Left lung (tissue), 10 donors: Measurements from ENCODE around the gene COMMD4. TPM values are rescaled to one million over a fixed set of nuclear protein-coding genes. Genes with fewer than 3 reads are reported as not detected.
A peak's percentile ranks its signal among the peaks of the same experiment; 100 is the strongest.

Source experiments
- ATAC-seq: fragments of 200-7000 bp; cut with Tn5 transposase; one replicate; pipeline ENCODE4 v1.9.1; 2020; ENCODE audit warnings: moderate library complexity
- DNase-seq, 4 donors: peaks; one replicate each; pipeline ENCODE4 v3.0.0-alpha.2; 2013 to 2020
- H3K27ac ChIP-seq, 2 donors: fragments of 200-600 bp; sonication (generic) in 1 of 2; one replicate each; pipeline versions ENCODE4 v1.5.0 to v1.8.0; 2020 to 2021
- H3K27me3 ChIP-seq, 2 donors: fragments of 200-600 bp; sonication (generic) in 1 of 2; one replicate each; pipeline versions ENCODE4 v1.5.0 to v1.8.0; 2020 to 2021
- H3K36me3 ChIP-seq, 2 donors: fragments of 200-600 bp; sonication (generic) in 1 of 2; one replicate each; pipeline versions ENCODE4 v1.5.0 to v1.8.0; 2020 to 2021
- H3K4me1 ChIP-seq, 2 donors: fragments of 200-600 bp; one replicate each; pipeline ENCODE4 v1.8.0; 2021
- H3K4me3 ChIP-seq, 2 donors: fragments of 200-600 bp; sonication (generic) in 1 of 2; one replicate each; pipeline versions ENCODE4 v1.5.0 to v1.8.0; 2020 to 2021; ENCODE audit warnings: mild to moderate bottlenecking in 1 of 2
- H3K9me3 ChIP-seq, 2 donors: fragments of 200-600 bp; sonication (generic) in 1 of 2; one replicate each; pipeline versions ENCODE4 v1.5.0 to v1.8.0; 2020 to 2021
- intact Hi-C, 2 donors: fragments of 100-400 bp; cut with DNase I; formaldehyde crosslinking; loops; one replicate each; pipeline versions ENCODE4 v1.11.2 to v1.14.2; 2022
- polyA plus RNA-seq, 6 donors: library from polyadenylated mRNA; unstranded; fragments of 120-200 nt; gene quantifications; one replicate each; pipeline ENCODE4 v1.2.1, GENCODE V29; 2013; ENCODE audit not compliant: insufficient read length in 6 of 6
- total RNA-seq, 2 donors: library from RNA; stranded (reverse); fragmentation: NEBNext Ultra II Directional; extraction: Animal tissue kit (Norgen Biotek cat#: 25700); gene quantifications; one replicate each; pipeline ENCODE4 v1.2.1, GENCODE V29; 2021
- TF ChIP-seq, protein P1 (sequence below), 2 donors: fragments of 200-600 bp; sonication (generic) in 1 of 2; IDR thresholded peaks; one replicate each; pipeline versions ENCODE4 v1.5.0 to v1.8.0; 2021; ENCODE audit warnings: antibody characterized with exemption in 2 of 2
- donor health status: DM: no; HTN: yes; CAD: no.
- donor health status: DM: no; HTN: no; CAD: no.

The COMMD4 gene
- total and polyA plus RNA-seq, 8 donors: 71.4 to 97.2 (median 76.2) TPM

DNA sequence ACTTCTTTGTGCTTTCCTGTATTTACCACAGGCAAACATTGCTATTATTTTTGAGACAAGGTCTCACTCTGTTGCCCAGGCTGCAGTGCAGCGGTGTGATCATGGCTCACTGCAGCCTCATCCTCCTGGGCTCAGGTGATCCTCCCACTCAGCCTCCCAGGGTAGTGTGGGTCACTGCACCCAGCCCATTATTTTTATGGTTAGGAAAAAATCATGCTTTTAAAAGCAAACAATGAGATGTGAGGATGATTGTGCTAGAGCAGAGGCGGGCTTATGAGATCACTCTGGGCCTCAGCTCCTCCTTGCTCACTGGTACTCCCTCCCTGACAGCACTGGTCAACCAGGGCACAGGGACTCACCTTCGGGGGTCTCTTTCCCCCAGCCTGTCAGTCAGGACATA lies 30.3 kb downstream of the COMMD4 start:
- DNase-seq: no peak
- H3K36me3 ChIP-seq: peaks cover 0 to 67% of the 10 kb centered on the region in 2 donors
- no peaks in the 10 kb centered on the region for H3K27me3 ChIP-seq
- H3K4me1 ChIP-seq: peaks cover 11 to 27% of the 10 kb centered on the region in 2 donors
- H3K9me3 ChIP-seq: no peaks in the 10 kb centered on the region
- no peak overlapping the region for H3K27ac ChIP-seq
- intact Hi-C loops: no loop called here
- no peak overlapping the region for H3K4me3 ChIP-seq
- ATAC-seq: no peak
- TF ChIP-seq, protein P1, sequence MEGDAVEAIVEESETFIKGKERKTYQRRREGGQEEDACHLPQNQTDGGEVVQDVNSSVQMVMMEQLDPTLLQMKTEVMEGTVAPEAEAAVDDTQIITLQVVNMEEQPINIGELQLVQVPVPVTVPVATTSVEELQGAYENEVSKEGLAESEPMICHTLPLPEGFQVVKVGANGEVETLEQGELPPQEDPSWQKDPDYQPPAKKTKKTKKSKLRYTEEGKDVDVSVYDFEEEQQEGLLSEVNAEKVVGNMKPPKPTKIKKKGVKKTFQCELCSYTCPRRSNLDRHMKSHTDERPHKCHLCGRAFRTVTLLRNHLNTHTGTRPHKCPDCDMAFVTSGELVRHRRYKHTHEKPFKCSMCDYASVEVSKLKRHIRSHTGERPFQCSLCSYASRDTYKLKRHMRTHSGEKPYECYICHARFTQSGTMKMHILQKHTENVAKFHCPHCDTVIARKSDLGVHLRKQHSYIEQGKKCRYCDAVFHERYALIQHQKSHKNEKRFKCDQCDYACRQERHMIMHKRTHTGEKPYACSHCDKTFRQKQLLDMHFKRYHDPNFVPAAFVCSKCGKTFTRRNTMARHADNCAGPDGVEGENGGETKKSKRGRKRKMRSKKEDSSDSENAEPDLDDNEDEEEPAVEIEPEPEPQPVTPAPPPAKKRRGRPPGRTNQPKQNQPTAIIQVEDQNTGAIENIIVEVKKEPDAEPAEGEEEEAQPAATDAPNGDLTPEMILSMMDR (IDR thresholded peaks at IDR 0.05): no peak

- Histone ChIP-seq H3K27ac (peak overlapping the region in 1 of 2 donors; percentile 95), H3K36me3 (peaks cover 0 to 67% of the 10 kb centered on the region in 2 donors)
Observed at GRCh38 chr15:75367006-75367405, 31.1 kb downstream of the COMMD4 start.

GRCh38 chr15:75367406-75367912 lies 31.6 kb downstream of the COMMD4 start:
- peaks cover 0 to 67% of the 10 kb centered on the region in 2 donors for H3K36me3 ChIP-seq
- no peaks in the 10 kb centered on the region for H3K9me3 ChIP-seq
- H3K27me3 ChIP-seq: no peaks in the 10 kb centered on the region
- intact Hi-C loops: no loop called here
- ATAC-seq (no peak), DNase-seq (no peak)
- TF ChIP-seq, protein P1 (IDR thresholded peaks at IDR 0.05): no peak
- H3K4me3 ChIP-seq: peak overlapping the region; percentile 80 to 95
- H3K27ac ChIP-seq: peak overlapping the region; percentile 95 to 98
- peaks cover 11 to 27% of the 10 kb centered on the region in 2 donors for H3K4me1 ChIP-seq

More at GRCh38 chr15:75367006-75367405, 31.1 kb downstream of the COMMD4 start:
- ATAC-seq (no peak), DNase-seq (no peak)
- Histone ChIP-seq H3K9me3 (no peaks in the 10 kb centered on the region), H3K4me1 (peaks cover 11 to 27% of the 10 kb centered on the region in 2 donors), H3K27me3 (no peaks in the 10 kb centered on the region), H3K4me3 (no peak overlapping the region)
- intact Hi-C loops: no loop called here
- TF ChIP-seq, protein P1 (IDR thresholded peaks at IDR 0.05): no peak

DNA sequence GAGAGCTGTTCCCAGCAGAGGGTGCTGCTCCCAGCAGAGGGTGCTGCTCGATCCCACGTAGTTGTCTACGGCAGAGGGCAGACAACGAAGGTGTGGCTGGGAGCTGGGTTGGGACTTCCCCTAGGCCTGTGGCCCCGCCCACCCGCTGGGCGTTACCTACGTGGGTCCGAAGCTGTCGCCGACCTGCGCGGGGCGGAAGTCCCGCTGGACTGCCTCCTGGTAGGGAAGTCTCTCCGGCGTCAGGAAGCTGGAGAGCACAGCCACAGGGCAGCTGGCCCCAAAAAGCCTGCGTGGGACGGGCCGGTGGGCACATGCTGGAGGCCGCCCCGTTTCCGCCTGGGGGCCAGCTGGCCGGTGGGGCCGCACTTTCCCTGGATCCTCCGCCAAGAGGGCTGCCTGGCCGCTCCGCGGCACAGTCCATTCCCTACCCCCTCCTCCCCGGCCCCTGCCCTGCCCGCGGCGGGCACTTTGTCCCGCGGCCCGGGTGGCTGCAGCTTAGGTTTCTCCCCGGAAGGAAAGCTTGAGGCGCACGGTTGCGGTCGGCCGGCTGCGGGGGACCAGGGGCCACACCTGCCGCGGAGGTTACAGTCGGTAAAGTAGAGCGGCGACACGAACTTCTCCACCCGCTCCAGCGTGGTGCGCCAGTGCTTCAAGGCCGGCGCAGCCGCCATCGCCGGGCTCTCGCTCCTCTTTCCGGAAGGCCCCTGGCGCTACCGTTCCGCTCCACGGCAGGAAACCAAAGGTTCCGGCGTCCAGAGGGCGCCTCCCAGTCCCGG lies 32.2 kb downstream of the COMMD4 start, which contains the start of gene MAN2C1:
TSS of gene MAN2C1 (minus strand) at position 695 of the 776 bp plus-strand sequence. CDS start at position 671, 24 bp downstream.
- peak; percentile 88 to 99 (median 96) for DNase-seq
- intact Hi-C loops: no loop called here
- Histone ChIP-seq H3K9me3 (no peaks in the 10 kb centered on the region), H3K4me3 (peak within 1 kb of the TSS; percentile 80 to 95), H3K36me3 (peaks cover 0 to 67% of the 10 kb centered on the region in 2 donors), H3K27ac (peak within 1 kb of the TSS; percentile 95 to 98), H3K4me1 (peaks cover 11 to 27% of the 10 kb centered on the region in 2 donors), H3K27me3 (no peaks in the 10 kb centered on the region)
- TF ChIP-seq, protein P1 (IDR thresholded peaks at IDR 0.05): peak; percentile 41 to 52
- ATAC-seq: peak; percentile 97

- intact Hi-C loops: no loop called here
Observed at GRCh38 chr15:75368689-75369239, 32.9 kb downstream of the COMMD4 start.

More at GRCh38 chr15:75368689-75369239, 32.9 kb downstream of the COMMD4 start:
- peak overlapping the region; percentile 80 to 95 for H3K4me3 ChIP-seq
- H3K27me3 ChIP-seq: no peaks in the 10 kb centered on the region
- peak overlapping the region; percentile 95 to 98 for H3K27ac ChIP-seq
- peaks cover 11 to 27% of the 10 kb centered on the region in 2 donors for H3K4me1 ChIP-seq
- ATAC-seq (peak; percentile 3), DNase-seq (no peak)
- TF ChIP-seq, protein P1 (IDR thresholded peaks at IDR 0.05): no peak
- peaks cover 0 to 67% of the 10 kb centered on the region in 2 donors for H3K36me3 ChIP-seq
- H3K9me3 ChIP-seq: no peaks in the 10 kb centered on the region
